ENCODE measurements around the gene HSF5. TPM values are rescaled to one million over a fixed set of nuclear protein-coding genes. Genes with fewer than 3 reads are reported as not detected.

Gene HSF5
- total RNA-seq, 1 experiment from 2014 or later = not detected

DNA sequence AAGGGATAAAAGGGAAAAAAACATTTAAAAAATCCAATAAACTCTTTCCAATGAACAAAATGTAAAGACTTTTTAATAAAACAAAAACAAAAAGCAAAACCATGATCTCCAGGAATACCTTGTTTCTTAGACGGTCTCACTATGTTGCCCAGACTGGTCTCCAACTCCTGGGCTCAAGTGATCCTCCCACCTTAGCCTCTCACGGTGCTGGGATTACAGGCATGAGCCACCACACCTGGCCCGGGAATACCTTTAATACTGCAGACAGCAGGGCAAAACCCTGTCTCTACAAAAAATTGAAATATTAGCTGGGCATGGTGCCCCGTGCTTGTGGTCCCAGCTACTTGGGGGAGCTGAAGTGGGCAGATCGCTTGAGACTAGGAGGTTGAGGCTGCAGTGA is 78.8 kb downstream of the HSF5 start:
- Histone ChIP-seq H3K79me2 (ENCODE audit: insufficient read depth, low read length) (no peaks in the 10 kb centered on the region), H3K79me1 (ENCODE audit: insufficient read depth, low read depth, low read length, poor library complexity, severe bottlenecking) (no peaks in the 10 kb centered on the region), H4K8ac (replicated peaks; ENCODE audit: insufficient read length, low read depth, low read length) (no peak overlapping the region), H3K9ac (ENCODE audit: extremely low read depth, insufficient read length, low read length) (no peak overlapping the region), H3K27me3 (ENCODE audit: insufficient read depth, low read length) (no peaks in the 10 kb centered on the region), H3K4me2 (ENCODE audit: insufficient read depth, insufficient read length, low read length) (no peak overlapping the region), H4K20me1 (ENCODE audit: control insufficient read depth, insufficient read depth, insufficient read length) (no peaks in the 10 kb centered on the region), H3K23me2 (ENCODE audit: insufficient read length, low read depth, low read length, poor library complexity, severe bottlenecking) (no peaks in the 10 kb centered on the region), H2BK12ac (ENCODE audit: insufficient read length, low read depth, low read length) (no peak overlapping the region), H4K5ac (ENCODE audit: insufficient read length, low read depth, low read length) (no peak overlapping the region), H2AFZ (ENCODE audit: low read length) (no peak overlapping the region), H3K14ac (ENCODE audit: insufficient read depth, low read length) (no peak overlapping the region), H3K4ac (ENCODE audit: low read depth, low read length) (no peak overlapping the region), H2BK5ac (ENCODE audit: insufficient read length, low read length) (no peak overlapping the region), H3K27ac (ENCODE audit: insufficient read length, low read depth, low read length) (no peak overlapping the region), H4K91ac (ENCODE audit: insufficient read length, low read depth, low read length) (no peak overlapping the region), H2AK5ac (ENCODE audit: insufficient read length, low read length) (no peak overlapping the region), H2BK120ac (ENCODE audit: low read depth, low read length, poor library complexity, severe bottlenecking) (no peak overlapping the region), H2BK15ac (ENCODE audit: low read depth, low read length) (no peak overlapping the region), H3K18ac (ENCODE audit: insufficient read length, low read depth, low read length) (no peak overlapping the region), H3K56ac (ENCODE audit: insufficient read length, low read depth, low read length) (no peak overlapping the region), H3K9me3 (ENCODE audit: control insufficient read depth, low read depth, low read length) (no peaks in the 10 kb centered on the region), H3T11ph (ENCODE audit: low read length) (no peak overlapping the region), H2BK20ac (ENCODE audit: low read depth, low read length, poor library complexity, severe bottlenecking) (no peak overlapping the region), H3K23ac (ENCODE audit: insufficient read length, low read depth, low read length) (no peak overlapping the region), H3K4me1 (ENCODE audit: insufficient read depth, low read length) (no peaks in the 10 kb centered on the region; the same call in 1 of the 2 replicates)
- H3K9me3 Mint-ChIP-seq = no peaks in the 10 kb centered on the region
- H3K4me3 Mint-ChIP-seq = no peak overlapping the region
- H3K27ac Mint-ChIP-seq = no peak overlapping the region
- H3K4me1 Mint-ChIP-seq = peaks cover 6 to 7% of the 10 kb centered on the region in 2 experiments
- TF ChIP-seq, protein P1, sequence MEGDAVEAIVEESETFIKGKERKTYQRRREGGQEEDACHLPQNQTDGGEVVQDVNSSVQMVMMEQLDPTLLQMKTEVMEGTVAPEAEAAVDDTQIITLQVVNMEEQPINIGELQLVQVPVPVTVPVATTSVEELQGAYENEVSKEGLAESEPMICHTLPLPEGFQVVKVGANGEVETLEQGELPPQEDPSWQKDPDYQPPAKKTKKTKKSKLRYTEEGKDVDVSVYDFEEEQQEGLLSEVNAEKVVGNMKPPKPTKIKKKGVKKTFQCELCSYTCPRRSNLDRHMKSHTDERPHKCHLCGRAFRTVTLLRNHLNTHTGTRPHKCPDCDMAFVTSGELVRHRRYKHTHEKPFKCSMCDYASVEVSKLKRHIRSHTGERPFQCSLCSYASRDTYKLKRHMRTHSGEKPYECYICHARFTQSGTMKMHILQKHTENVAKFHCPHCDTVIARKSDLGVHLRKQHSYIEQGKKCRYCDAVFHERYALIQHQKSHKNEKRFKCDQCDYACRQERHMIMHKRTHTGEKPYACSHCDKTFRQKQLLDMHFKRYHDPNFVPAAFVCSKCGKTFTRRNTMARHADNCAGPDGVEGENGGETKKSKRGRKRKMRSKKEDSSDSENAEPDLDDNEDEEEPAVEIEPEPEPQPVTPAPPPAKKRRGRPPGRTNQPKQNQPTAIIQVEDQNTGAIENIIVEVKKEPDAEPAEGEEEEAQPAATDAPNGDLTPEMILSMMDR (conservative IDR thresholded peaks at IDR 0.05) = no peak
- H3K36me3 Mint-ChIP-seq (ENCODE audit: insufficient read depth in 1 of 3, low read depth in 3 of 3) = no peaks in the 10 kb centered on the region
- no peak for DNase-seq
- no CpG with 5 or more reads among the region's 5 CpGs for WGBS (ENCODE audit: extremely low coverage, insufficient read length, low lambda C conversion rate)
- peaks cover 24% of the 10 kb centered on the region for H3K27me3 Mint-ChIP-seq (ENCODE audit: low read depth)

Measured in H9 (cell line).